A549 (cell line): ENCODE results near the gene DBH.

Source experiments
- CTCF ChIP-seq: fragments of >200 bp; sonication (Bioruptor Twin); formaldehyde crosslinking; IDR thresholded peaks from 3 replicates; pipeline ENCODE4 v1.5.1; 2016
- EP300 ChIP-seq, 2 experiments: fragments of >200 bp; sonication (Bioruptor Twin); formaldehyde crosslinking; IDR thresholded peaks; 2 replicates in 1 of 2; 3 replicates in 1 of 2; pipeline ENCODE4 v1.6.1; 2016 to 2017
- HOXB13 ChIP-seq: fragments of 250-450 bp; sonication (Bioruptor Pico); IDR thresholded peaks from 2 replicates; pipeline ENCODE4 v1.5.0; 2020; ENCODE audit warnings: low read depth, mild to moderate bottlenecking, moderate library complexity
- KDM1A ChIP-seq: fragments of 200-600 bp; sonication (generic); IDR thresholded peaks from 2 replicates; pipeline ENCODE4 v1.6.1; 2016; ENCODE audit warnings: low read depth, mild to moderate bottlenecking
- PHF8 ChIP-seq: fragments of 200-600 bp; sonication (generic); IDR thresholded peaks from 2 replicates; pipeline ENCODE4 v1.6.1; 2016; ENCODE audit warnings: low read depth, mild to moderate bottlenecking, antibody characterized with exemption, moderate library complexity, borderline replicate concordance
- POLR2A ChIP-seq: IDR thresholded peaks from 2 replicates; pipeline ENCODE4 v1.6.1; 2012; ENCODE audit warnings: mild to moderate bottlenecking, low read length

GRCh38 chr9:133683586-133684120 lies 47.5 kb downstream of the DBH start:
- TF ChIP-seq EP300 (IDR thresholded peaks at IDR 0.05) (no peak), POLR2A (no peak), CTCF (no peak), PHF8 (no peak), KDM1A (no peak), HOXB13 (CRISPR knock-in tag) (no peak)
